ENCODE measurements around the gene PAQR9.

The PAQR9 gene

DNA sequence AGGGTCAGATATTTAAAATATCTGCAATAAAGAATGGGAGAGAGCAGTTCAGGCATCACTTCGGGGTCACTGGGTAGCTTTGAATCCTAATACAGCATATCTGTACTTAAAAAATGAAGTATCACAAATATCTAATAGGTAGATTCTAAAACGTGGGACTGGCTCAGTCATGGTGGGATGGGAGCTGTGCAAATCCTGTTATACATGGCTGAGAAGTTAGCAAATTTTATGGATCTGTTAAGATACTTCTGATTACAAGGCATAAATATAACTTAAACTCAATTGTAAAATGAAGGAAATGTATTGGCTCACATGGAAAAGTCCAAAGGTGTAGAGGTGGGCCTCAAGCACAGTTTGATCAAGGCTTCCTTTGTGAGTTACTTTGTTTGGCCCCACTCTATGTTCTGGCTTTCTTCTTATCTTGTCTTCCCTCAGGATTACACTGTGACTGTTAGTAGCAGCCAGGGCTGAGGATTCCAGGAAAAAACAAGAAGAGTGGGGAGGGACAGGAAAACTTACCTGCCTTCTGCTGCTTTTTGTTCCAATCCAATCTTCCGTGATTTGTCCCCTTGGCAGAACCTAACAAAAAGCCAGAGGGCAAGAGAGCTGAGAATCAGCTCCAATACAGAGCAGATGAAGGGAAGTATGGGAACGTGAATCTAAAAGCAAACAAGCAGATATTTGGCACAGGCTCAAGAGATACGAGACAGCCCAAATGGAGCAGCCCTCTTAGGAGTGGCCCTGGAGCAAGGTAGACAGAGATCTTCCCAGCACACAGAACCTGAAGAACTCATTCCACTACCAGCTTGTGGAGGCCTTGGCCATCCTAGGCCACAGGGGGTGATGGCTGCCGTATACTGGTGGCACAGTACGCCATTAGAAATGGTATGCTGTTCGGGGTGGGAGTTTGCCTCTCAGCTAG lies 10.9 kb downstream of the PAQR9 start:
- Histone ChIP-seq H4K91ac (ENCODE audit: low read depth, low read length, poor library complexity) (no peak overlapping the region), H2BK12ac (ENCODE audit: low read length) (no peak overlapping the region), H3K36me3 (replicated peaks in 1 of 2; ENCODE audit: control insufficient read depth in 2 of 2, insufficient read depth in 2 of 2, low read length in 2 of 2) (no peaks in the 10 kb centered on the region), H2BK15ac (ENCODE audit: low read length) (no peak overlapping the region), H3K4ac (ENCODE audit: low read length) (no peak overlapping the region), H3K27ac (replicated peaks; ENCODE audit: low read length) (no peak overlapping the region), H3K9me3 (replicated peaks in 1 of 2; ENCODE audit: control insufficient read depth in 2 of 2, insufficient read depth in 1 of 2, low read depth in 1 of 2, low read length in 2 of 2) (no peaks in the 10 kb centered on the region), H2BK5ac (ENCODE audit: low read length) (no peak overlapping the region), H3K4me1 (ENCODE audit: control insufficient read depth in 2 of 2, insufficient read depth in 1 of 2, low read depth in 1 of 2, low read length in 2 of 2) (peaks cover 0 to 1% of the 10 kb centered on the region in 2 donors), H3K4me3 (ENCODE audit: low read length in 2 of 2) (no peak overlapping the region), H3K18ac (ENCODE audit: low read length) (peak overlapping the region; percentile 34), H2BK120ac (ENCODE audit: low read depth, low read length) (no peak overlapping the region), H4K8ac (ENCODE audit: low read depth, low read length) (peak overlapping the region; percentile 95), H3K4me2 (ENCODE audit: insufficient read depth, low read length, poor library complexity, severe bottlenecking) (no peak overlapping the region), H3K27me3 (ENCODE audit: control insufficient read depth in 3 of 3, insufficient read depth in 3 of 3, low read depth in 1 of 3, low read length in 3 of 3) (peaks cover 0 to 9% (median 2%) of the 10 kb centered on the region in 3 experiments), H3K9ac (ENCODE audit: low read depth, low read length, poor library complexity) (no peak overlapping the region), H3K23ac (ENCODE audit: low read depth, low read length, poor library complexity) (no peak overlapping the region), H3K14ac (ENCODE audit: low read length) (no peak overlapping the region), H2AK5ac (ENCODE audit: low read depth, low read length) (no peak overlapping the region), H3K79me1 (ENCODE audit: low read depth, low read length) (no peaks in the 10 kb centered on the region), H2AFZ (ENCODE audit: low read length) (no peak overlapping the region)
- WGBS, 2 donors (ENCODE audit: extremely low coverage in 2 of 2, insufficient read length in 2 of 2, insufficient replicate concordance in 1 of 2) = no CpG with 5 or more reads among the region's 8 CpGs
- no peak for DNase-seq (ENCODE audit: low spot score)

GRCh38 chr3:142951794-142952193 lies 11.7 kb downstream of the PAQR9 start:
- Histone ChIP-seq H3K18ac (ENCODE audit: low read length) (no peak overlapping the region), H4K91ac (ENCODE audit: low read depth, low read length, poor library complexity) (no peak overlapping the region), H2AFZ (ENCODE audit: low read length) (no peak overlapping the region), H3K4me3 (ENCODE audit: low read length in 2 of 2) (no peak overlapping the region), H3K23ac (ENCODE audit: low read depth, low read length, poor library complexity) (no peak overlapping the region), H2BK5ac (ENCODE audit: low read length) (no peak overlapping the region), H3K4ac (ENCODE audit: low read length) (no peak overlapping the region), H3K14ac (ENCODE audit: low read length) (no peak overlapping the region), H3K27ac (replicated peaks; ENCODE audit: low read length) (no peak overlapping the region), H3K27me3 (ENCODE audit: control insufficient read depth in 3 of 3, insufficient read depth in 3 of 3, low read depth in 1 of 3, low read length in 3 of 3) (peaks cover 0 to 6% (median 4%) of the 10 kb centered on the region in 3 experiments), H3K4me2 (ENCODE audit: insufficient read depth, low read length, poor library complexity, severe bottlenecking) (no peak overlapping the region), H3K79me1 (ENCODE audit: low read depth, low read length) (no peaks in the 10 kb centered on the region), H2AK5ac (ENCODE audit: low read depth, low read length) (no peak overlapping the region), H3K36me3 (replicated peaks in 1 of 2; ENCODE audit: control insufficient read depth in 2 of 2, insufficient read depth in 2 of 2, low read length in 2 of 2) (no peaks in the 10 kb centered on the region), H2BK15ac (ENCODE audit: low read length) (no peak overlapping the region), H3K9me3 (replicated peaks in 1 of 2; ENCODE audit: control insufficient read depth in 2 of 2, insufficient read depth in 1 of 2, low read depth in 1 of 2, low read length in 2 of 2) (no peaks in the 10 kb centered on the region), H3K9ac (ENCODE audit: low read depth, low read length, poor library complexity) (no peak overlapping the region), H3K4me1 (ENCODE audit: control insufficient read depth in 2 of 2, insufficient read depth in 1 of 2, low read depth in 1 of 2, low read length in 2 of 2) (no peaks in the 10 kb centered on the region), H4K8ac (ENCODE audit: low read depth, low read length) (no peak overlapping the region), H2BK12ac (ENCODE audit: low read length) (no peak overlapping the region), H2BK120ac (ENCODE audit: low read depth, low read length) (no peak overlapping the region)
- no CpG with 5 or more reads among the region's 2 CpGs for WGBS, 2 donors (ENCODE audit: extremely low coverage in 2 of 2, insufficient read length in 2 of 2, insufficient replicate concordance in 1 of 2)
- DNase-seq (ENCODE audit: low spot score) = no peak

- Histone ChIP-seq H3K14ac (ENCODE audit: low read length) (no peak overlapping the region), H3K4me1 (ENCODE audit: control insufficient read depth in 2 of 2, insufficient read depth in 1 of 2, low read depth in 1 of 2, low read length in 2 of 2) (no peaks in the 10 kb centered on the region), H2AFZ (ENCODE audit: low read length) (no peak overlapping the region), H3K23ac (ENCODE audit: low read depth, low read length, poor library complexity) (no peak overlapping the region), H3K79me1 (ENCODE audit: low read depth, low read length) (no peaks in the 10 kb centered on the region), H3K18ac (ENCODE audit: low read length) (no peak overlapping the region), H2BK5ac (ENCODE audit: low read length) (no peak overlapping the region), H3K4me3 (ENCODE audit: low read length in 2 of 2) (no peak overlapping the region), H3K27me3 (ENCODE audit: control insufficient read depth in 3 of 3, insufficient read depth in 3 of 3, low read depth in 1 of 3, low read length in 3 of 3) (peaks cover 0 to 5% (median 4%) of the 10 kb centered on the region in 3 experiments), H3K27ac (replicated peaks; ENCODE audit: low read length) (no peak overlapping the region), H2BK15ac (ENCODE audit: low read length) (no peak overlapping the region), H2BK12ac (ENCODE audit: low read length) (no peak overlapping the region), H3K9ac (ENCODE audit: low read depth, low read length, poor library complexity) (no peak overlapping the region), H3K4me2 (ENCODE audit: insufficient read depth, low read length, poor library complexity, severe bottlenecking) (no peak overlapping the region), H4K91ac (ENCODE audit: low read depth, low read length, poor library complexity) (no peak overlapping the region), H3K36me3 (replicated peaks in 1 of 2; ENCODE audit: control insufficient read depth in 2 of 2, insufficient read depth in 2 of 2, low read length in 2 of 2) (no peaks in the 10 kb centered on the region), H3K9me3 (replicated peaks in 1 of 2; ENCODE audit: control insufficient read depth in 2 of 2, insufficient read depth in 1 of 2, low read depth in 1 of 2, low read length in 2 of 2) (no peaks in the 10 kb centered on the region), H3K4ac (ENCODE audit: low read length) (no peak overlapping the region), H4K8ac (ENCODE audit: low read depth, low read length) (no peak overlapping the region), H2BK120ac (ENCODE audit: low read depth, low read length) (no peak overlapping the region), H2AK5ac (ENCODE audit: low read depth, low read length) (no peak overlapping the region)
- WGBS, 2 donors (ENCODE audit: extremely low coverage in 2 of 2, insufficient read length in 2 of 2, insufficient replicate concordance in 1 of 2) = no CpG with 5 or more reads among the region's 1 CpG
- no peak for DNase-seq (ENCODE audit: low spot score)
Observed at GRCh38 chr3:142950972-142951371, 12.5 kb downstream of the PAQR9 start.

DNA sequence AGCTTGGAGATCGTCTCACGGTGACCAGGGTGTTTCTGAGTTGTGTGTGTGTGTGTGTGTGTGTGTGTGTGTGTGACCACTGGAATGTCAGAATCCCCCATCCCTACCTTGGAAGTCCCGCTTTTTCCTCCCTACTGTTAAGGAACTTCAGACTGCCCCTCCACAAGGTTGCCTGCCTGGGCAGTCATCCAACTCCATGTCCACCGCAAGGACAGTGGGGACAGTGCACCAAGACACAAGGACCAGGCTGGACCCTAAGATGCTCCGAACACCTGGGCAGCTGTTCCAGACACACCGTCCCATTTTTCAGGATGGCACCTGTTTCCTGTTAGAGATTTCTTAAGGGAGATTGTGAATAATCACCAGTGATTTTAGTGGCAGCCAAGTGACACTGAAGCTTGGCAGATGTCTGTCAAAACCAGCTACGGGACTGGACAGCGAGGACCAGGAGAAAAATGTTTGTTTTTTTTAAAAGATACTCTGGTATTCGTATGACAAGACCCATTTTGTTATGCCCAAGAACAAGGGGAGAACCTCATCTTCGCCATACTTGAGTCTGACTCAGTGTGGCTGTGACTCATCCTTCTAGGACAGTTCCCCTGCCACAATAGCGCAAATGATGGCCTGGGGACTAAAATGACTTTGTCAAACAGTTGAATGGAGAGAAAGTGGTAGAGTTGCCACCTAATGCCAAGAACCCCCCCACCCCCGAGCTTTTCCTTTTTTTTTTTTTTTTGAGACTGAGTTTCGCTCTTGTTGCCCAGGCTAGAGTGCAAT lies 15.5 kb downstream of the PAQR9 start:
- Histone ChIP-seq H3K27ac (replicated peaks; ENCODE audit: low read length) (no peak overlapping the region), H3K4me1 (ENCODE audit: control insufficient read depth in 2 of 2, insufficient read depth in 1 of 2, low read depth in 1 of 2, low read length in 2 of 2) (no peaks in the 10 kb centered on the region), H4K91ac (ENCODE audit: low read depth, low read length, poor library complexity) (no peak overlapping the region), H4K8ac (ENCODE audit: low read depth, low read length) (no peak overlapping the region), H2BK12ac (ENCODE audit: low read length) (no peak overlapping the region), H3K27me3 (ENCODE audit: control insufficient read depth in 3 of 3, insufficient read depth in 3 of 3, low read depth in 1 of 3, low read length in 3 of 3) (peaks cover 0 to 5% (median 4%) of the 10 kb centered on the region in 3 experiments), H2BK120ac (ENCODE audit: low read depth, low read length) (no peak overlapping the region), H3K23ac (ENCODE audit: low read depth, low read length, poor library complexity) (peak overlapping the region; percentile 71), H3K18ac (ENCODE audit: low read length) (peak overlapping the region; percentile 15), H2BK5ac (ENCODE audit: low read length) (no peak overlapping the region), H3K4ac (ENCODE audit: low read length) (no peak overlapping the region), H3K9me3 (replicated peaks in 1 of 2; ENCODE audit: control insufficient read depth in 2 of 2, insufficient read depth in 1 of 2, low read depth in 1 of 2, low read length in 2 of 2) (no peaks in the 10 kb centered on the region), H3K79me1 (ENCODE audit: low read depth, low read length) (no peaks in the 10 kb centered on the region), H3K14ac (ENCODE audit: low read length) (no peak overlapping the region), H2AFZ (ENCODE audit: low read length) (no peak overlapping the region), H3K36me3 (replicated peaks in 1 of 2; ENCODE audit: control insufficient read depth in 2 of 2, insufficient read depth in 2 of 2, low read length in 2 of 2) (no peaks in the 10 kb centered on the region), H3K4me3 (ENCODE audit: low read length in 2 of 2) (no peak overlapping the region), H2AK5ac (ENCODE audit: low read depth, low read length) (no peak overlapping the region), H2BK15ac (ENCODE audit: low read length) (peak overlapping the region; percentile 65), H3K4me2 (ENCODE audit: insufficient read depth, low read length, poor library complexity, severe bottlenecking) (peak overlapping the region; percentile 14), H3K9ac (ENCODE audit: low read depth, low read length, poor library complexity) (no peak overlapping the region)
- DNase-seq (ENCODE audit: low spot score) = no peak
- no CpG with 5 or more reads among the region's 13 CpGs for WGBS, 2 donors (ENCODE audit: extremely low coverage in 2 of 2, insufficient read length in 2 of 2, insufficient replicate concordance in 1 of 2)

Data from neuronal stem cell (in vitro differentiated cells).